ENCODE measurements around the gene DDHD1.

Gene DDHD1

DNA sequence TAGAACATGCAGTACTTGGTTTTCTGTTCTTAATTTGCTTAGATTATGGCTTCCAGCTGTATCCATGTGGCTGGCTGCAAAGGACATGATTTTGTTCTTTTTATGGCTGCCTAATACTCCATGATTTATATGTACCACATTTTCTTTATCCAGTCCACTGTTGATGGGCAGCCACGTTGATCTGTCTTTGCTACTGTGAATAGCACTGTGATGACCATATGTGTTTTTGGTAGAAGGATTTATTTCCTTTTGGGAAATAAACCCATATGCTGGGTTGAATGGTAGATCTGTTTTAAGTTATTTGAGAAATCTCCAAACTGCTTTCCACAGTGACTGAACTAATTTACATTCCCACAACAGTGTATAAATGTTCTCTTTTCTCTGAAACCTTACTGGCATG is 116.1 kb downstream of the DDHD1 start:
- no peak overlapping the region for H3K27ac Mint-ChIP-seq
- peaks cover 61% of the 10 kb centered on the region for H3K36me3 Mint-ChIP-seq
- ATAC-seq: no peak

DNA sequence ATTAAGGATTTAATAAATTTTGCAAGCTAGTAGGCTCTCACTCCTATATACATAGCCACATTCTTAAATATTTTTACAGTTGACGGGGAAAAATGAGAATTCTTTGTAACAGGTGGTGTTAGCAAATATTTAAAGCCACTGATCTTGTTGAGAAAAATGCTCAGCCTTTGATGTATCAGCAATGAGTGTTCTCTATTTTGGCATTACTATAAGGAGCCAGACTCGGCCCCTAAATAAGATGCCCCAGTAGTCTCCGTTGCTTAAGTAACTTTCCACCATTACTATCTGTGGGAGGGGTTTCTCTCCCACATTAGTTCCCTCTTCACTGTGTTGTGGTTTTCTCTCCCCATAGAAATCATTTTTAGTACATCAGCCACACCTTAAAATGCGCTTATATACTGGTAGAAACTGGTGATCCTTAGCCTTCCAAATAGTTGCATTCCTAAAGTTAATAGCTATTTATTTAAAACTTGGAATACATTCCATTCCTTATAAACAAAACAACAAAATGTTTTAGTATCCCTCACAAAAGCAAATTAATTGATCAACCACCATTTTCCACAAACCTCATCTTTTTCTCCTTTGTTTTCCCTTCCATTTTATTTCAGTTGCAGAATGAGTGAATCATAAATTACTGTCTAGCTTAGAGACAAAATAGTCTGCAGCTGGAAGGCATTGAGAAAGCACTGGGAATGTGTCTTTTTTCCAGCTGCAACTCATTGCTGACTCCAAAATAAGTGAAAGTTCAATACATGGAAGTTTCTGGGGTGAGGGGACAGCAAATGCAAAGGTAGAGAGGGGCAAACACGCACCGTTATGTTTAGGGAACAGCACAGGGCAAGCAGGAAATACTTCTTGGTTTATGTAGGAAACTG is 117.5 kb downstream of the DDHD1 start:
- H3K4me1 Mint-ChIP-seq: no peaks in the 10 kb centered on the region
- no peaks in the 10 kb centered on the region for H3K9me3 Mint-ChIP-seq
- H3K27ac Mint-ChIP-seq: no peak overlapping the region
- DNase-seq (ENCODE audit: low spot score in 2 of 2): no peak
- ATAC-seq: no peak
- peaks cover 47% of the 10 kb centered on the region for H3K36me3 Mint-ChIP-seq
- no peak overlapping the region for H3K4me3 Mint-ChIP-seq

More for the DNA sequence above, 116.1 kb downstream of the DDHD1 start:
- no peaks in the 10 kb centered on the region for H3K4me1 Mint-ChIP-seq
- no peak for DNase-seq (ENCODE audit: low spot score in 2 of 2)
- H3K4me3 Mint-ChIP-seq: no peak overlapping the region
- no peaks in the 10 kb centered on the region for H3K9me3 Mint-ChIP-seq

GRCh38 chr14:53034688-53035230 is 118.4 kb downstream of the DDHD1 start:
- DNase-seq (ENCODE audit: low spot score in 2 of 2): no peak
- no peak overlapping the region for H3K4me3 Mint-ChIP-seq
- H3K27ac Mint-ChIP-seq: no peak overlapping the region
- ATAC-seq: no peak
- H3K4me1 Mint-ChIP-seq: no peaks in the 10 kb centered on the region
- H3K36me3 Mint-ChIP-seq: peaks cover 40% of the 10 kb centered on the region
- no peaks in the 10 kb centered on the region for H3K9me3 Mint-ChIP-seq

- peaks cover 4% of the 10 kb centered on the region for H3K9me3 Mint-ChIP-seq
Measured at GRCh38 chr14:53034036-53034435, 119.1 kb downstream of the DDHD1 start.

DNA sequence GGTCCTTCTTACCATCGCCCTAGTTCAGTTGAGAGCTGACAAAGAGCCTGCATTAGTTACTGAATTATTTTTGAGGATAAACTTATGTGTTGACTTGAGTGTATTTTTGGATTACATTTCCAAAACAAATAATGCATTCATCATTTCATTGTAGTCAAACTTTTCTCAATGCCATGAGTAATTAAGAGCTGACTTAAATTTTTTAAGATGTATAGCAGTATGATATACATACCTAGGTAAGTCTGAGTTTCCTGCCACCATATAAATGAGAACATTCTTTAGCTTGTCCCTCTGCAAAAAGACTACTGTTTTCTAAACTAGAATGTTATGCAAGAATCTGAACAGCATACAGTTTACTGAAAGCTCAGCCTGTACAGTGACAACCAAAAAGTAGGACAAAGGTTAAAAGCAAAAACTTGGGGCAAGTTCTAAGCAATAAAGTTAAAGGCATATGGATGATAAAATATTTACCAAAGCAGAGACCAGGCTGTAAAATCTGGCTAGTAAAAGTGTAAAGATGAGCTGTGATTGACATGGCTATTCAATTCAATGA is 120.2 kb downstream of the DDHD1 start:
- no peak for DNase-seq (ENCODE audit: low spot score in 2 of 2)
- Mint-ChIP-seq H3K9me3 (peaks cover 4% of the 10 kb centered on the region), H3K27ac (no peak overlapping the region), H3K4me1 (no peaks in the 10 kb centered on the region), H3K36me3 (peaks cover 27% of the 10 kb centered on the region), H3K4me3 (no peak overlapping the region)
- no peak for ATAC-seq

More at GRCh38 chr14:53034036-53034435, 119.1 kb downstream of the DDHD1 start:
- Mint-ChIP-seq H3K27ac (no peak overlapping the region), H3K4me3 (no peak overlapping the region), H3K4me1 (no peaks in the 10 kb centered on the region), H3K36me3 (peaks cover 38% of the 10 kb centered on the region)
- ATAC-seq: no peak
- DNase-seq (ENCODE audit: low spot score in 2 of 2): no peak

DNA sequence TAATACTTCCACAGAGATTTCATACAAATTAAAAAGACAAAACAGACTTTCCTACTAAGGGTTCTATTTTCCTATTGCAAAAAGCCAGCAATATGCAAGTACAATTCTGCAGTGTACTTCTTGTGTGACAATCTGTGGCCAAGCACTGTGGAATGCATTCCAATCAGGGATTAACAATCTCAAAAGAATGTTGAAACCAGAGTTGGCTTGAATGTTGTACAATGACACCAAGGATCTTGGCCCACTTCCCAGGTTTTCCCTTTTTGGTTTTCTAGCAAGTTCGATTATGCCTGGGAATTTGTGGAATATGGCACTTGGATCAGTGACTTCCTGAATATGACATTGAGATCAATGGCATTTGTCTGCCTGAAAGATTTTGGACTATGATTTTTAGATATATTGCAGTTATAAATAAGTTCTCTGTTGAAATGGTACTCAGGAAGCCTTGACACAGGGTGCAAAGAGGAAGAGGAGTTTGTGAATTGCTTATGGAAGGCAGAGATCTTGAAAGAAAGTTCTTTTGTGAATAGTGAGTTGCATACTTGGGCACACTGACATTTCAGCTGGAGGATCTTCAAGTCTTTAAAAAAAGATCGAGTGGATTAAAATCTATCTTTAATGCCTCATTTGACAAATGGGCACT is 120.8 kb downstream of the DDHD1 start:
- no peak for DNase-seq (ENCODE audit: low spot score in 2 of 2)
- ATAC-seq: no peak
- Mint-ChIP-seq H3K4me1 (no peaks in the 10 kb centered on the region), H3K36me3 (peaks cover 21% of the 10 kb centered on the region), H3K9me3 (peaks cover 4% of the 10 kb centered on the region), H3K4me3 (no peak overlapping the region), H3K27ac (no peak overlapping the region)

DNA sequence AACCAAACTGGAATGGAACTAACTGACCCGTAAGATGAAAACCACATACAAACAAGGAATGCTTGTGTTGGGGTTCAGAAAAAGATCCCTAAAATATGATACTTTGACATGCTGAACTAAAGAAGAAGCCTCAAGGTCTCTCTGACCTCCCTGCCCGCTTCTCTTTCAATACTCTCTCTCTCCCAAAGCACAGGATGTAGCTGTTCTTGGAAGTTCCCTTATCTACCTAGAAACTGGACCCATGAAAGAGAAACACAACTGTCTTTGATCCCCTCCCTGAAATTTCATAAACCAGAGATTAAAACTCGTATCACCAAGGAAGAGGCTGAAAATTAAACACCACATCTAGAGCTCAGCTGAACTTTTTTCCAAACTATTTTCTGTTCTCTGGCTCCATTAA is 125.6 kb downstream of the DDHD1 start:
- Mint-ChIP-seq H3K4me1 (no peaks in the 10 kb centered on the region), H3K36me3 (peaks cover 6% of the 10 kb centered on the region), H3K27ac (peak overlapping the region; percentile 18), H3K9me3 (peaks cover 4% of the 10 kb centered on the region), H3K4me3 (no peak overlapping the region)
- DNase-seq (ENCODE audit: low spot score in 2 of 2) (peak in 1 of 2 donors; percentile 40), ATAC-seq (no peak)

- no peak overlapping the region for H3K4me3 Mint-ChIP-seq
- no peak overlapping the region for H3K27ac Mint-ChIP-seq
- H3K4me1 Mint-ChIP-seq: no peaks in the 10 kb centered on the region
- peaks cover 6% of the 10 kb centered on the region for H3K36me3 Mint-ChIP-seq
- peaks cover 4% of the 10 kb centered on the region for H3K9me3 Mint-ChIP-seq
- peak in 1 of 2 donors; percentile 25 for DNase-seq (ENCODE audit: low spot score in 2 of 2)
- ATAC-seq: no peak
Measured at GRCh38 chr14:53027041-53027440, 126.1 kb downstream of the DDHD1 start.

DNA sequence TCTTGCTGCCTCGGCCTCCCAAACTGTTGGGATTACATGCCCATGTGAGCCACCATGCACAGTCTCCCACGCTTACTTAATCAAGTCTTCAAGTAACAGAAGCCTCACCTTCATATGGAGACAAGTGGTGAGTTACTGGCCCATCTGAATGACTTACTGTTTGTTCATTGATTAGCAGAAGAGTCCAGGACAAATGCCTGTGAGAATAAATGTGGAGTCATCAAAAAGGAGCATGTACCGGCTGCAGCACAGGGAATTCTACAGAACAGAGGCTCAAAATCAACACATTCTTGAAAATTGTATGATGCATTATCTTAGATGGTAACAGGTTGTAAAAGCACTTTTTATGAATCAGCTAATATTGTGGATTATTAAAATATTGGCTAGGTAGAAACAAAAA is 129.8 kb downstream of the DDHD1 start:
- Mint-ChIP-seq H3K4me3 (no peak overlapping the region), H3K4me1 (no peaks in the 10 kb centered on the region), H3K36me3 (no peaks in the 10 kb centered on the region), H3K27ac (no peak overlapping the region), H3K9me3 (no peaks in the 10 kb centered on the region)
- ATAC-seq (no peak), DNase-seq (ENCODE audit: low spot score in 2 of 2) (no peak)

- Mint-ChIP-seq H3K36me3 (no peaks in the 10 kb centered on the region), H3K9me3 (no peaks in the 10 kb centered on the region), H3K27ac (no peak overlapping the region), H3K4me3 (no peak overlapping the region), H3K4me1 (no peaks in the 10 kb centered on the region)
- DNase-seq (ENCODE audit: low spot score in 2 of 2) (no peak), ATAC-seq (no peak)
Measured at GRCh38 chr14:53022593-53022992, 130.5 kb downstream of the DDHD1 start.

GRCh38 chr14:53020193-53020932 is 132.8 kb downstream of the DDHD1 start:
- no peaks in the 10 kb centered on the region for H3K36me3 Mint-ChIP-seq
- no peaks in the 10 kb centered on the region for H3K9me3 Mint-ChIP-seq
- no peak overlapping the region for H3K4me3 Mint-ChIP-seq
- ATAC-seq (no peak), DNase-seq (ENCODE audit: low spot score in 2 of 2) (no peak)
- H3K27ac Mint-ChIP-seq: no peak overlapping the region
- no peaks in the 10 kb centered on the region for H3K4me1 Mint-ChIP-seq

- H3K4me1 Mint-ChIP-seq: no peaks in the 10 kb centered on the region
- no peak overlapping the region for H3K27ac Mint-ChIP-seq
- H3K36me3 Mint-ChIP-seq: no peaks in the 10 kb centered on the region
- H3K4me3 Mint-ChIP-seq: no peak overlapping the region
- ATAC-seq (no peak), DNase-seq (ENCODE audit: low spot score in 2 of 2) (no peak)
- H3K9me3 Mint-ChIP-seq: no peaks in the 10 kb centered on the region
Measured at GRCh38 chr14:53019406-53019805, 133.7 kb downstream of the DDHD1 start.

GRCh38 chr14:53017837-53018236 is 135.3 kb downstream of the DDHD1 start:
- DNase-seq (ENCODE audit: low spot score in 2 of 2) (no peak), ATAC-seq (no peak)
- Mint-ChIP-seq H3K4me1 (no peaks in the 10 kb centered on the region), H3K27ac (no peak overlapping the region), H3K4me3 (no peak overlapping the region), H3K36me3 (no peaks in the 10 kb centered on the region), H3K9me3 (no peaks in the 10 kb centered on the region)

DNA sequence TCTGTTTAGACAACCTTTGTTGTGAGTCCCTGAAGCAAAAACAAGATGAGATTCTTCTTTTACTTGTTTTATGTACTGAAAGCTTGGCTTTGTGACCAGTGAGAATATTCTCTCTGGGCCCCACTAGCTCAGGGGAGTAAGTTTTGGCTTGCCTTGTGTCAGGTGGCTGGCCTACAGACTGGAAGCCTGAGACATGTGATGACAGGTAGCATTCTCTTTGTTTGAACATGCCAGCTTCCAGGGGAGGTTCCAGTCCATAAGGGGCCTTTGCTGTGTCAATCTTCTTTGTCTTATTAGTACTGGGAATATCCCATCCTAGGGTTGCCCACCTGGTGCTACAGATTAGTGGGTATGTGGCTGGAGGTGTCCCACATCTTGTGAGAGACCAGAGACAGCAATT is 136.2 kb downstream of the DDHD1 start:
- H3K27ac Mint-ChIP-seq: no peak overlapping the region
- ATAC-seq (no peak), DNase-seq (ENCODE audit: low spot score in 2 of 2) (no peak)
- H3K4me3 Mint-ChIP-seq: no peak overlapping the region
- no peaks in the 10 kb centered on the region for H3K36me3 Mint-ChIP-seq
- no peaks in the 10 kb centered on the region for H3K4me1 Mint-ChIP-seq
- no peaks in the 10 kb centered on the region for H3K9me3 Mint-ChIP-seq

DNA sequence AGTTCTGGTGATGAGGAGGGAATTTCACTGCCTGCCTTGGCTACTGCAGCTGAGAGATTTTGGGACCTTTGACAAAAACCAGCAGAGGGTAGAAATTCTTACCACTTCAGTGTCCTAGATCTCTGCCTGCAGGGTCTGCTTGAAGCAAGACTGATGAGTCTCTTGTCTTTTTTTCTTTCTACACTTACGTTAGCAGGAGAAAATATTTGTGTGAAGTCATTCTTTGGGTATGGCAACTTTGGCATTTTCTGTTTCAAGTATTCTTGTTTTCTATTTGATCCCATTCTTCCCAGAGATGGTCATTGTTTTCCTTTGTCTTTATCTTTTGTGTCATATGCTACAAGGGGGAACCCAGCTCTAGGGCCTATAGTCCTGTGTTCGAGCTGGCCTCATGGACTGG is 136.6 kb downstream of the DDHD1 start:
- Mint-ChIP-seq H3K4me3 (no peak overlapping the region), H3K9me3 (no peaks in the 10 kb centered on the region), H3K27ac (no peak overlapping the region), H3K4me1 (no peaks in the 10 kb centered on the region), H3K36me3 (no peaks in the 10 kb centered on the region)
- DNase-seq (ENCODE audit: low spot score in 2 of 2): no peak
- no peak for ATAC-seq

All from stimulated activated effector memory CD8-positive, alpha-beta T cell treated with anti-CD3 and anti-CD28 coated beads, Interleukin-12 subunit alpha, Interleukin-12 subunit beta, amount 100 ng/mL, for 72 hours (primary cell).